Activated CD4-positive, alpha-beta T cell treated with anti-CD3 and anti-CD28 coated beads for 36 hours (primary cell): ENCODE results near the gene FBXO45. TPM values are rescaled to one million over a fixed set of nuclear protein-coding genes. Genes with fewer than 3 reads are reported as not detected.
"Not testable (repeated sequence)": the region's sequence is repeated elsewhere in the genome, so short reads cannot be mapped to it uniquely, and the experiment has no call there.

Experiments used
- ATAC-seq: fragments of 200-7000 bp; cut with Tn5 transposase; one replicate; pipeline ENCODE4 v1.10.0; 2021; ENCODE audit warnings: mild to moderate bottlenecking, moderate library complexity
- CTCF ChIA-PET: fragments of 350-600 bp; sonication (Branson Sonifier 250); formaldehyde crosslinking; loops from one replicate; lab custom pipeline; 2021; ENCODE audit warnings: antibody characterized with exemption; lab: Charles Lee
- POLR2A ChIA-PET: fragments of 350-600 bp; sonication (Branson Sonifier 250); formaldehyde crosslinking; loops from one replicate; lab custom pipeline; 2021; ENCODE audit warnings: antibody characterized with exemption, inconsistent platforms; lab: Charles Lee
- DNase-seq: peaks from one replicate; pipeline ENCODE4 v3.0.0-alpha.2; 2020
- H3K27ac Mint-ChIP-seq: one replicate; pipeline ENCODE4 v1.8.0; 2021; ENCODE audit warnings: mixed read lengths
- H3K27me3 Mint-ChIP-seq: one replicate; pipeline ENCODE4 v1.8.0; 2021; ENCODE audit warnings: mixed read lengths
- H3K36me3 Mint-ChIP-seq: one replicate; pipeline ENCODE4 v1.8.0; 2021; ENCODE audit warnings: low read depth, mixed read lengths
- H3K4me1 Mint-ChIP-seq: one replicate; pipeline ENCODE4 v1.8.0; 2021; ENCODE audit warnings: mixed read lengths
- H3K4me3 Mint-ChIP-seq: one replicate; pipeline ENCODE4 v1.8.0; 2021; ENCODE audit warnings: mild to moderate bottlenecking, moderate library complexity, mixed read lengths
- H3K9me3 Mint-ChIP-seq: one replicate; pipeline ENCODE4 v1.8.0; 2021; ENCODE audit warnings: low read depth, mixed read lengths
- intact Hi-C, 2 experiments: fragments of 100-400 bp; cut with DNase I in 1 of 2; cut with micrococcal nuclease in 1 of 2; formaldehyde crosslinking; loops; one replicate each; pipeline versions ENCODE4 v1.14.2 to v1.15.1; 2022 to 2024; cut with DNase I, micrococcal nuclease
- total RNA-seq, 2 experiments: library from RNA; stranded (reverse); gene quantifications; one replicate each; pipeline ENCODE4 v1.2.3, GENCODE V29; 2021

The FBXO45 gene
- total RNA-seq, 2 experiments from 2014 or later, result 12.7 to 16.2 TPM

DNA sequence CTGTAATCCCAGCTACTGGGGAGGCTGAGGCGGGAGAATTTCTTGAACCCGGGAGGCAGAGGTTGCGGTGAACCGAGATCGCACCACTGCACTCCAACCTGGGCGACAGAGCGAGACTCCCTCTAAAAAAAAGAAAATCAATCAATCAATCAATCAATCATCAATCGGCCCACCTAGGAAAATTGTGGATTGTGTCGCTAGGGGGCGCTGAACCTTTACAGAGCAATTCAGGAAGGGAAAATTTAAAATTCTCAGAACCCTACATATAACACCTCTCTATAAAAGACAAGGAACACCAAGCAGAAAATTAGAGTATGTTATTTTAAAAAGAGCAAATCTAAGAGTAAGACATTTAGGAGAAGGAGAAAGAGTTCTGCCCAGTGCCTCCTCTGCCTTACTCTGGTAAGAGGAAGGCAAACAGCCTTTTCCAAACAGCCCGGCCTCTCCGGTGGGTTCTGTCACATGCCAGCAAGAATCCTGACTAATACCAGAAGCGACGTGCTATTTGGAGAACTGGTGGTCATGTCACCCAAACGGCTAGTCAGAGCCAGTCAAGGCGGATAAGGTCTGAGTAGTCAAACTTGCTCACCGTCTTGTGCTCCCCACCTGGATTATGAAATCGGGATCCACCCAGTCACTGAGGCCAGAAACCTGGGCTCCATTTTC lies 31.0 kb upstream of the FBXO45 start:
- no peaks in the 10 kb centered on the region for H3K4me1 Mint-ChIP-seq
- no peak for ATAC-seq
- POLR2A ChIA-PET, result interaction anchor here (0.6 kb wide), 1 partner anchor 34 kb away, joined by 3 read pairs; no protein-coding TSS in a partner anchor

DNA sequence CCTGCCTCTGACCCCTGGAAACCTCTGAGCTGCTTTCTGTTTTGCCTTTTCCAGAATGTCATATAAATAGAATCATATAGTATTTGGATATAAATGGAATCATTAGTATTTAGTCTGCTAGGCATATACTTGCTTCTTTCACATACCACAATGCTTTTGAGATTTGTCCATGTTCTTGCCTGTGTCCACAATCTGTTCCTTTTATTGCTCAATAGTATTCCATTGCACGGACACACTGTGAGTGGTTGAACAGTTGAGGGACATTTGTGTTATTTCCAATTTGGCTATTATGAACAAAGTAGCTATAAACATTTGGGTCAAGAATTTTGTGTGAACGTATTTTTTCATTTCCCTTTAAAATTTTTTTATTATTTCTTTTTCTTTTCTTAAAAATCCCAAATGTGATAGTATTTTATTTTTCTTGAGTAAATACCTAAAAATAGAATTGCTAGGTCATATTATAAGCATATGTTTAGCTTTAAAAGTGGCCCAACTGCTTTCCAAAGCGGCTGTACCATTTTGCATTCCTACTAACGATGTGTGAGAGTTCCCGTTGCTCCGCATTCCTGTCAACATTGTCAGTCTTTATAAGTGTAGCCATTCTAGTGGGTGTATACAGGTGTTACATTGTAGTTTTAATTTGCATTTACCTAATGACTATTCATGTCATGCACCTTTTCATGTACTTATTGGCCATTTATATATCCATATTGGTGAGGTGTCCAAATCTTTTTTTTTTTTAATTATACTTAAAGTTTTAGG lies 26.6 kb upstream of the FBXO45 start:
- H3K27me3 Mint-ChIP-seq, result no peaks in the 10 kb centered on the region
- H3K4me3 Mint-ChIP-seq, result no peak overlapping the region
- H3K4me1 Mint-ChIP-seq, result no peaks in the 10 kb centered on the region
- no peak overlapping the region for H3K27ac Mint-ChIP-seq
- intact Hi-C loops, result no loop called here
- ATAC-seq, result no peak
- no peaks in the 10 kb centered on the region for H3K9me3 Mint-ChIP-seq
- ChIA-PET POLR2A (no interaction called here), CTCF (interaction anchor here (0.6 to 1.1 kb wide), 4 partner anchors 13 to 154 kb away, joined by 3 to 6 read pairs (median 4); no protein-coding TSS in a partner anchor)
- no peak for DNase-seq
- no peaks in the 10 kb centered on the region for H3K36me3 Mint-ChIP-seq

More for the DNA sequence above, 31.0 kb upstream of the FBXO45 start:
- Mint-ChIP-seq H3K4me3 (no peak overlapping the region), H3K36me3 (no peaks in the 10 kb centered on the region), H3K27ac (no peak overlapping the region), H3K27me3 (peaks cover 2% of the 10 kb centered on the region), H3K9me3 (no peaks in the 10 kb centered on the region)
- DNase-seq, result peak; percentile 83
- CTCF ChIA-PET, result interaction anchor here (0.6 to 3.9 kb wide), 7 partner anchors 9 to 405 kb away, joined by 3 to 20 read pairs (median 3); partner anchors contain the start of gene NCBP2
- intact Hi-C loops, result loop anchor here (1.0 to 5.0 kb wide), 3 partner anchors 70 to 150 kb away; no protein-coding TSS in a partner anchor

DNA sequence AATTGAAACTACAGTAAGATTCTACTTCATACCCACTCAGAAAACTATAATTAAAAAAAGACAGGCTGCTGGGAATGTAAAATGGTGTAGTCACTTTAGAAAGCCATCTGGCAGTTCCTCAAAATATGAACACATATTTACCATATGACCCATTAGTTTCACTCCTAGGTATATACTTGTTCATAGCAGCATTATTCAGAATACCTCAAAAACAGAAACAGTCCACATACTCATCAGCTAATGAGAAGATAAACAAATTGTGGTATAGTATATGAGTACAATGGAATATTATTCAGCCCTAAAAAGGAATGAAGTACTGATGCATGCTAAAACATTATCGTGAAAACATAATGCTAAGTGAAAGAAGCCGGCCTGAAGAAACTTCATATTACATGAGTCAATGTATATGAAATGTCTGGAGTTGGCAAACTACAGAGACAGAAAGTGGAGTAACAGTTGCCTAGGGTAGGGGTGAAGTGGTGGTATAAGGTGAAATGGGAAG lies 23.9 kb upstream of the FBXO45 start:
- Mint-ChIP-seq H3K9me3 (peaks cover 5% of the 10 kb centered on the region), H3K27ac (no peak overlapping the region), H3K27me3 (no peaks in the 10 kb centered on the region), H3K4me3 (no peak overlapping the region), H3K36me3 (no peaks in the 10 kb centered on the region), H3K4me1 (no peaks in the 10 kb centered on the region)
- POLR2A ChIA-PET, result no interaction called here
- ATAC-seq (no peak), DNase-seq (no peak)
- CTCF ChIA-PET, result interaction anchor here (1.1 to 1.6 kb wide), 2 partner anchors 16 to 23 kb away, joined by 3 to 5 read pairs; partner anchors contain the start of genes FBXO45 and WDR53
- intact Hi-C loops, result no loop called here

DNA sequence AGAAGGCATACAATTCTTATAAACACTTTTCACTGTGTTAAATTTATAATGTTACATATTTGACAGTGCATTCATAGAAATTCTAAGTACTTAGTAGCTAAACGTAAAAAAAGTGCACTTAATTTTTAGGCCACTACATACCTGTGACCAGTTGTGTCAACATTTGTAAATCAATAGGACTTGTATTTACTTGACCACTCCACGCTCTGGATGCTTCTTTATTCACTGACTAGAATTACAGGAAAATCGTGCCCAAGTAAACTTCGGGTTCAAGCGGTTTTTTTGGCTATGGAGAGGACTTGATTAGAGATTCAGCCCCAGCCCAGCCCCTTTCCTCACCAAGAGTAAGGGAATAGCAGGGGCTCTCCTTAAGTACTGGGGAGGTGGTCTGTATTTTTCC lies 21.9 kb upstream of the FBXO45 start:
- Mint-ChIP-seq H3K36me3 (no peaks in the 10 kb centered on the region), H3K27me3 (no peaks in the 10 kb centered on the region), H3K27ac (no peak overlapping the region), H3K9me3 (peaks cover 11% of the 10 kb centered on the region), H3K4me3 (no peak overlapping the region), H3K4me1 (no peaks in the 10 kb centered on the region)
- DNase-seq (no peak), ATAC-seq (no peak)
- intact Hi-C loops, result no loop called here
- ChIA-PET POLR2A (no interaction called here), CTCF (interaction anchor here (0.8 kb wide), 1 partner anchor 13 kb away, joined by 3 read pairs; no protein-coding TSS in a partner anchor)

DNA sequence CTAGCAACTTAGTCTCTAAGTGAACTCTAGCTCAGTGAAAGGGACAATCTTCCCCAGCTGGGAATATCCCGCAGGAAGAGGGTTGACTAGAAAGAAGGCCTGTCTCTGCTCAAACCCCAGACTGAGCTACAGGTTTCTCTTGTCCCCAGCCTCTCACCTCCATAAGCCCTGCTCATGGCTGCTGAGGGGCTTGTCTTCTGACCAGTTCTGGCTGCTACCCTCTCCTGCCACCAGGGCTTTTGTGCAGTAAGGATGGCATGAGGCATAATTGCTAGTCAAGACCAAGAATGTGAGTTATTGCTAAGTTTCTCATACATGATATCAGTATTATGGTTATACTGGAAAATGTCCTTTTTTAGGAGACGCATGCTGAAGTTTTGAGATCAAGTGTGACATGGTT lies 21.4 kb upstream of the FBXO45 start:
- no peaks in the 10 kb centered on the region for H3K36me3 Mint-ChIP-seq
- ChIA-PET CTCF (interaction anchor here (0.8 kb wide), 1 partner anchor 13 kb away, joined by 3 read pairs; no protein-coding TSS in a partner anchor), POLR2A (no interaction called here)
- peaks cover 11% of the 10 kb centered on the region for H3K9me3 Mint-ChIP-seq
- no peaks in the 10 kb centered on the region for H3K4me1 Mint-ChIP-seq
- DNase-seq, result no peak
- H3K27me3 Mint-ChIP-seq, result no peaks in the 10 kb centered on the region
- intact Hi-C loops, result no loop called here
- no peak overlapping the region for H3K27ac Mint-ChIP-seq
- ATAC-seq, result no peak
- H3K4me3 Mint-ChIP-seq, result no peak overlapping the region

DNA sequence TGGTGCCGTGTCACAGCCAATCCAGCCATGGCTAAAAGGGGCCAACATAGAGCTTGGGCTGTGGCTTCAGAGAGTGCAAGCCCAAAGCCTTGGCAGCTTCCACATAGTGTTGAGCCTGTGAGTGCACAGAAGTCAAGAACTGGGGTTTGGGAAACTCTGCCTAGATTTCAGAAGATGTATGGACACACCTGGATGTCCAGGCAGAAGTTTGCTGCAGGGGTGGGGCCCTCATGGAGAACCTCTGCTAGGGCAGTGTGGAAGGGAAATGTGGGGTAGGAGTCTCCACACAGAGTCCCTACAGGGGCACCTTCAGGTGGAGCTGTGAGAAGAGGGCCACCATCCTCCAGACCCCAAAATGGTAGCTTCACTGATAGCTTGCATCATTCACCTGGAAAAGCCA lies 19.1 kb upstream of the FBXO45 start:
- DNase-seq, ATAC-seq, POLR2A ChIA-PET, H3K27ac Mint-ChIP-seq, intact Hi-C loops, H3K4me3 Mint-ChIP-seq, H3K4me1 Mint-ChIP-seq, H3K36me3 Mint-ChIP-seq, H3K27me3 Mint-ChIP-seq: not testable (repeated sequence)
- H3K9me3 Mint-ChIP-seq, result peaks cover 11% of the 10 kb centered on the region
- CTCF ChIA-PET, result interaction anchor here (0.7 kb wide), 1 partner anchor 67 kb away, joined by 3 read pairs; no protein-coding TSS in a partner anchor

DNA sequence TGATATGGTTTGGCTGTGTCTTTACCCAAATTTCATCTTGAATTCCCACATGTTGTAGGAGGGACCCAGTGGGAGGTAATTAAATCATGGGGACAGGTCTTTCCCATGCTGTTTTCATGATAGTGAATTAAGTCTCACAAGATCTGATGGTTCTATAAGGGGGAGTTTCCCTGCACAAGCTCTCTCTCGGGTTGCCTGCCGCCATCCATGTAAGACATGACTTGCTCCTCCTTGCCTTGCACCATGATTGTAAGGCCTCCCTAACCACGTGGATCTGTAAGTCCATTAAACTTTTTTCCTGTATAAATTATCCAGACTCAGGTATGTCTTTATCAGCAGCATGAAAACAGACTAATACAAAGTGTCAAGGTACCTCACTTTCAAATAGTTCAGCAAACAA lies 18.3 kb upstream of the FBXO45 start:
- ATAC-seq, intact Hi-C loops: not testable (repeated sequence)

DNA sequence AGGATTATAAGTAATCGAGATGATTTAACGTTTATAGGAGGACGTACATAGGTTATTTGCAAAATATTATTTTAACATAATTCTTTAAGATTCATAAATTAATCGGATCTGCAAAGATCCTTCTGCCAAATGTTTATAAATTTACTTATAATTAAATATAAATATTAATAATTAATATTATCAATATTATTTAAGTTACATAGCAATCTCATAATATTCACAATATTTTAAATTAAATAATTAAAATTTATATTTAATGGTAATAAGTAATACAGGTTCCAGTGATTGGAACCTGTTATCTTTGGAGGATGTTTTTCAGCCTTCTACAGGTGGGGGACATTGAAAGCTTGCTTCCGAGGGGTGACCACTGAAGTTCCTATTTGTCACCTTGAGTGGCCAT lies 16.2 kb upstream of the FBXO45 start:
- Mint-ChIP-seq H3K27ac (no peak overlapping the region), H3K27me3 (no peaks in the 10 kb centered on the region), H3K9me3 (peaks cover 11% of the 10 kb centered on the region), H3K4me3 (no peak overlapping the region), H3K4me1 (no peaks in the 10 kb centered on the region), H3K36me3 (peaks cover 11% of the 10 kb centered on the region)
- intact Hi-C loops, result no loop called here
- no peak for ATAC-seq
- ChIA-PET CTCF (interaction anchor here (2.4 kb wide), 1 partner anchor 16 kb away, joined by 8 read pairs; the partner anchor contains the start of genes FBXO45 and WDR53), POLR2A (no interaction called here)
- DNase-seq, result no peak

More for the DNA sequence above, 18.3 kb upstream of the FBXO45 start:
- H3K27me3 Mint-ChIP-seq, POLR2A ChIA-PET, H3K36me3 Mint-ChIP-seq, H3K4me1 Mint-ChIP-seq, H3K4me3 Mint-ChIP-seq, H3K27ac Mint-ChIP-seq, DNase-seq: not testable (repeated sequence)
- peaks cover 11% of the 10 kb centered on the region for H3K9me3 Mint-ChIP-seq
- CTCF ChIA-PET, result interaction anchor here (0.7 to 2.1 kb wide), 3 partner anchors 12 to 67 kb away, joined by 3 to 7 read pairs (median 5); no protein-coding TSS in a partner anchor

DNA sequence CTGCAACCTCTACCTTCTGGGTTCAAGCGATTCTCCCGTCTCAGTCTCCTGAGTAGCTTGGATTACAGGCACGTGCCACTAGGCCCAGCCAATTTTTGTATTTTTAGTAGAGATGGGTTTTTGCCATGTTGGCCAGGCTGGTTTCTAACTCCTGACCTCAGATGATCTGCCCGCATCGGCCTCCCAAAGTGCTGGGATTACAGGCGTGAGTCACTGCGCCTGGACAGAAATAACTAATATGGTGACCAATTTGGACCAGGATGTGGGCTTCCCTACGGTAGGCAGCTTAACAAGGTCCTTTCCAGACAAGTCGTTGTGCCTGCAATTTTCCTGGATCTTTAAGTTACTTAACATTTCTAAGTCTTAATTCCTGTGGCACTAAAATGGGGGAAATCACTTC lies 14.9 kb upstream of the FBXO45 start:
- DNase-seq (no peak), ATAC-seq (no peak)
- Mint-ChIP-seq H3K4me3 (no peak overlapping the region), H3K27ac (no peak overlapping the region), H3K9me3 (peaks cover 6% of the 10 kb centered on the region), H3K36me3 (peaks cover 13% of the 10 kb centered on the region), H3K4me1 (no peaks in the 10 kb centered on the region), H3K27me3 (no peaks in the 10 kb centered on the region)
- ChIA-PET CTCF (interaction anchor here (0.6 to 2.5 kb wide), 7 partner anchors 15 to 905 kb away, joined by 3 to 8 read pairs (median 3); partner anchors contain the start of genes FBXO45 and WDR53), POLR2A (no interaction called here)
- intact Hi-C loops, result no loop called here

DNA sequence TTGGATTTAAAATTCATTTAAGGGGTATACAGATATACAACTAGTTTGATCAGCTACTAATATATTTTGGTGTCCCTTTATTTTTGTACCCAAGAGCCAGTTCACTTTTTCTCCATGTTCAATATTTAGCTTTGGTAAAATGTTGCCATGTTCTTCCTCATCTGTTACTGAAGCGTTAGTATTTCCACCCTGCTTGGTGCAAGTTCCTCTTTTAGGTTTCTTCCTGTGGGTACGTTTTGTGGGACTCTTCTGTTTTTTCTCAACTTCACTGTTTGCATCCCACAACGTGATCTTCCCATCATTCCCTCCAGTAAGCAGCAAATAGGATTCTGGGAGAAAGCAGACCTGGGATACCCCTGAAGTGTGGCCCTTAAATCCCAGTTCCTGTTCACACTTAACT lies 14.3 kb upstream of the FBXO45 start:
- POLR2A ChIA-PET, result no interaction called here
- CTCF ChIA-PET, result interaction anchor here (0.5 to 2.5 kb wide), 7 partner anchors 9 to 357 kb away, joined by 3 to 8 read pairs (median 4); partner anchors contain the start of genes FBXO45 and WDR53
- no peaks in the 10 kb centered on the region for H3K27me3 Mint-ChIP-seq

DNA sequence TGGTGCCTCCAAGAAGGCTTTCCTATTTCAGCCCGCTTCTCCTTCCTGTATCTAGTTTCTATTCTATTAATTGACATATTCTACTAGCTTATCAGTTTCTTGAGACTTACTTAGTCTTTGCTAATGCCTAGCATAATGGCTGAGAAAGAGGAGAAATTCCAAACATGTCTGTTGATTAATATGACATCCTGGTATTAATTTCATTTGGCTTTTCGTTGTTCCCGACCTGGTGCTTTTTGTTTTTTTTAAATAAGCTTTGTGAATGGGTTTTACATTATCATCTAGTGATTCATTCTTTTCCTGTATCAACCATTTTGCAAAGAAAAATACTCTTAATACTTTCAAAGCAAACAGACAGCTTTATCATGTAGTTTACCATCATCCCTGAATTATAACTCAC lies 13.2 kb upstream of the FBXO45 start:
- intact Hi-C loops, result no loop called here
- no peak overlapping the region for H3K4me3 Mint-ChIP-seq
- no peaks in the 10 kb centered on the region for H3K27me3 Mint-ChIP-seq
- ATAC-seq (no peak), DNase-seq (no peak)
- H3K27ac Mint-ChIP-seq, result no peak overlapping the region
- peaks cover 20% of the 10 kb centered on the region for H3K36me3 Mint-ChIP-seq
- H3K4me1 Mint-ChIP-seq, result peaks cover 6% of the 10 kb centered on the region
- H3K9me3 Mint-ChIP-seq, result peaks cover 2% of the 10 kb centered on the region
- POLR2A ChIA-PET, result no interaction called here
- CTCF ChIA-PET, result interaction anchor here (0.7 to 2.5 kb wide), 7 partner anchors 26 to 130 kb away, joined by 3 to 8 read pairs (median 4); no protein-coding TSS in a partner anchor

More for the DNA sequence above, 14.3 kb upstream of the FBXO45 start:
- H3K27ac Mint-ChIP-seq, result no peak overlapping the region
- ATAC-seq (no peak), DNase-seq (no peak)
- no peaks in the 10 kb centered on the region for H3K4me1 Mint-ChIP-seq
- peaks cover 16% of the 10 kb centered on the region for H3K36me3 Mint-ChIP-seq
- no peak overlapping the region for H3K4me3 Mint-ChIP-seq
- peaks cover 6% of the 10 kb centered on the region for H3K9me3 Mint-ChIP-seq
- intact Hi-C loops, result no loop called here
